ENCODE results near the gene C14orf180. TPM values are rescaled to one million over a fixed set of nuclear protein-coding genes. Genes with fewer than 3 reads are reported as not detected.

The C14orf180 gene
- total and polyA plus RNA-seq, 2 donors = 0.18 to 0.42 TPM

DNA sequence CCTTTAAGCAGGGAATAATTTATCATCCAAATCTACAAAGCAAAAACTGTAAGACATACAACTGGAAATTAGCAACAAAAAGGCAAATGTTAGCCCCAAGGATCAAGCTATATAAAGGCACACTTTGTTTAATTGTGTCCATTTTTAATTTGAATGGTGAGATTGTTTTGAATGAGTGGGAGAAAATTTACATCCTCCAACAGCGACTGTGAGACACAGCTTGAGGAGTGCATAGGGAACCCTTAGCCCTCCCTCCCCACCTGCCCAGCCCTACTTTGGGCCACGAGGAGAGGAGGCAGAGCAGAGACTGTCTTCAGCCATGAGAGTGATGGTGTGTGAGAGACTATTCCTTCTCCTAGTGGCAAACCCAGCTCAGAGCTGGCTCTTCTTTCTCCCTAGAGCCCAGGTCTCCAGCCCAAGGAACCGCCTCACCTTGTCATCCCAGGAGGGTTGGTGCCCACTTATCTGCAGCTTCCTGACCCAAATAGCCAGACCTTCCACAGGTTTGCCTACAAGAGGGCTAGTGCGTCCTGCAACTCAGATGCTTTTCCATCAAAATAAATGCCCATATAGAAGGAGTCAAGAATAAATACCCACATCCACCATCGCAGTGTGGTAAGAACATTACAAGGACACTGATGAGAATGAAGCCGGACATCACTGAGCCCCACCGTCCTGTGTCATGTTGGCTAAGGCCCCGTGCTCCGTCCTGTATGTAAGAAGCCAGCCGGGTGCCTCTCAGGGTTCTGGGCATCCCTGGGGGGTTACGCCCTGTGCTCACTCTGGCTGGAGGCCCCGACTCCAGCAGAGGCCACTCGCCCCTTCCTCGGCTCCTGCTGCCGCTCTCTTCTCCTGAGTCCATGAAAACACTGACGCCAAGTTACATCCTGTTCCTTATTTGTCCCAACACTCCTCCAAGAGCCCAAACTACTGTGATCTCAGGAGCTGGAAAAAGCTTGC, 36.4 kb upstream of the C14orf180 start:
- Histone ChIP-seq H3K4me1 (ENCODE audit: control insufficient read depth in 2 of 2, insufficient read depth in 2 of 2, low read length in 2 of 2) (no peaks in the 10 kb centered on the region), H3K36me3 (ENCODE audit: control insufficient read depth in 2 of 2, insufficient read depth in 2 of 2, low read length in 1 of 2) (no peaks in the 10 kb centered on the region), H3K27ac (ENCODE audit: low read depth in 1 of 2, low read length in 1 of 2) (no peak overlapping the region), H3K4me3 (ENCODE audit: low read length in 2 of 2) (no peak overlapping the region), H3K9me3 (ENCODE audit: control insufficient read depth in 2 of 2, insufficient read depth in 1 of 2, low read length in 1 of 2) (no peaks in the 10 kb centered on the region), H3K27me3 (ENCODE audit: control insufficient read depth in 2 of 2, insufficient read depth in 1 of 2, low read length in 1 of 2) (peaks cover 0 to 7% of the 10 kb centered on the region in 2 donors)
- DNase-seq (ENCODE audit: low read depth in 6 of 9, low spot score in 9 of 9) = no peak
- 87% methylated on average over 16 of the region's 16 CpGs for WGBS

DNA sequence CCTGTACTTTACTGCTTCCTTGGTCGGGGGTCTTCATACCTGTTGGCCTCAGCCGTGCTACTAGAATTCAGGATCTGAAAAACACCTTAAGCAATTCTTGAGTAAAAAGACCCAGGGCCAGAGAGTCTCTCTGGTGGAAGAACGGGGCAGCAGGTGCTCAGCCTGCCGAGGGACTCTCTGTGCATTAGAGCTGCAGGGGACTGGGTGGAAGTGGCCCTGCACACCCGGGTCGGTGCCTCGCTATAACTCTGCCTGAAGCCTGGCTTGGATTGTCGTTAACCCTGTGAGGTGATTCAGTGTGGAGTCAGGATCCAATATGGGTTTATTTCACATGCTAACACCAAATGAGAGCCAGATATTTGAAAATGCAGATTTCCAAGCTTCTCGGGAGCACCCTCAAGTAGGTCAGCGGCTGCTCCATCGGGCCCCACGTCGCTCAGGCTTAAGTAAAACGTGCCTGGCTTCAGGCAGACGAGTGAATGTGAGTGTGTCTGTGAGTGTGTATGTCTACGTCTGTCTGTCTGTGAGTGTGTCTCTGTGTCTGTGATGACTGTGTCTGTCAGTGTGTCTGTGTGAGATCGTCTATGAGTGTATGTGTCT, 35.1 kb upstream of the C14orf180 start:
- Histone ChIP-seq H3K27ac (ENCODE audit: low read depth in 1 of 2, low read length in 1 of 2) (no peak overlapping the region), H3K4me3 (ENCODE audit: low read length in 2 of 2) (no peak overlapping the region), H3K9me3 (ENCODE audit: control insufficient read depth in 2 of 2, insufficient read depth in 1 of 2, low read length in 1 of 2) (no peaks in the 10 kb centered on the region), H3K27me3 (ENCODE audit: control insufficient read depth in 2 of 2, insufficient read depth in 1 of 2, low read length in 1 of 2) (peaks cover 0 to 7% of the 10 kb centered on the region in 2 donors), H3K36me3 (ENCODE audit: control insufficient read depth in 2 of 2, insufficient read depth in 2 of 2, low read length in 1 of 2) (no peaks in the 10 kb centered on the region), H3K4me1 (ENCODE audit: control insufficient read depth in 2 of 2, insufficient read depth in 2 of 2, low read length in 2 of 2) (no peaks in the 10 kb centered on the region)
- no peak for DNase-seq (ENCODE audit: low read depth in 6 of 9, low spot score in 9 of 9)
- WGBS = 72% methylated on average over 17 of the region's 17 CpGs

DNA sequence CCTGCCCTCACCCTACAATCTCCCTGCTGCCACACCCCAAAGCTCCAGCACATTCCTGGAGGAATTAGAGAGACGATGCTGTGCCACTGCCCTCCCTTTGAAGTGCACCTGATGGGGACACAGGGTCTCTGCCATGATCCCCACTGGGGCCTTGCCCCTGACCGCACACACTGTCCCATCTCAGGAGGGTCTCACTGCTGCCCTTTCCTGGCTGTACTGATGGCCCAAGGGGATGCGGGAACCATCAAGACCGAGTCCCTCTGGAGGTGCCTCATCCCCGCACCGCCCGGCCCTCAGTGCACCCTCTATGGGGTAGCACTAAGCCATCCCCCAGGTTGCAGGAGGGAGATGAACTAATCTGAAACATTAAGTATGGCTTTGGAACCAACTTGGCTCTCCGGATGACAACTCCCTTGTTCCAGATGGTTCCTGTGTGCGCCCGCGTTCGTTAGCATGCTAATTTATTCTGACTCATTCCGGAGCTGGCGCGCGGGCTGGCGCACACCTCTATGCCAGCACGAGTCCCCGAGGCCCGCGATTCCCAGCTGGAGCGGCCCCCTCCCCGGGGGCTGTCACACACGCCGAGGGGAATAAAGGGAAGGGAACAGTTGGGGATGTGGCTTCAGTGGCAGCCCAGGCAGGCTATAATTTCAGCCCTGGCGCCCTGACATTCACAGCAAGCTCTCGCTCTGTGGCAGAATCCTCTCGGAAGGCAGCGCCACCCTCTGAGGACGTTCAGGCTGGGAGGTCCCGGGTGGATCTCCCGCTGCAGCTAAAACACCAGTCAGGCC, 34.2 kb upstream of the C14orf180 start:
- Histone ChIP-seq H3K27ac (ENCODE audit: low read depth in 1 of 2, low read length in 1 of 2) (no peak overlapping the region), H3K9me3 (ENCODE audit: control insufficient read depth in 2 of 2, insufficient read depth in 1 of 2, low read length in 1 of 2) (no peaks in the 10 kb centered on the region), H3K4me3 (ENCODE audit: low read length in 2 of 2) (no peak overlapping the region), H3K4me1 (ENCODE audit: control insufficient read depth in 2 of 2, insufficient read depth in 2 of 2, low read length in 2 of 2) (no peaks in the 10 kb centered on the region), H3K36me3 (ENCODE audit: control insufficient read depth in 2 of 2, insufficient read depth in 2 of 2, low read length in 1 of 2) (no peaks in the 10 kb centered on the region), H3K27me3 (ENCODE audit: control insufficient read depth in 2 of 2, insufficient read depth in 1 of 2, low read length in 1 of 2) (peaks cover 0 to 7% of the 10 kb centered on the region in 2 donors)
- 75% methylated on average over 32 of the region's 32 CpGs for WGBS
- no peak for DNase-seq (ENCODE audit: low read depth in 6 of 9, low spot score in 9 of 9)

GRCh38 chr14:104545942-104546501, 33.5 kb upstream of the C14orf180 start:
- DNase-seq (ENCODE audit: low read depth in 6 of 9, low spot score in 9 of 9) = no peak
- WGBS = 58% methylated on average over 24 of the region's 24 CpGs
- no peaks in the 10 kb centered on the region for H3K9me3 ChIP-seq (ENCODE audit: control insufficient read depth in 2 of 2, insufficient read depth in 1 of 2, low read length in 1 of 2)
- no peaks in the 10 kb centered on the region for H3K36me3 ChIP-seq (ENCODE audit: control insufficient read depth in 2 of 2, insufficient read depth in 2 of 2, low read length in 1 of 2)
- no peak overlapping the region for H3K4me3 ChIP-seq (ENCODE audit: low read length in 2 of 2)
- peaks cover 0 to 7% of the 10 kb centered on the region in 2 donors for H3K27me3 ChIP-seq (ENCODE audit: control insufficient read depth in 2 of 2, insufficient read depth in 1 of 2, low read length in 1 of 2)
- H3K4me1 ChIP-seq (ENCODE audit: control insufficient read depth in 2 of 2, insufficient read depth in 2 of 2, low read length in 2 of 2) = no peaks in the 10 kb centered on the region
- no peak overlapping the region for H3K27ac ChIP-seq (ENCODE audit: low read depth in 1 of 2, low read length in 1 of 2)

DNA sequence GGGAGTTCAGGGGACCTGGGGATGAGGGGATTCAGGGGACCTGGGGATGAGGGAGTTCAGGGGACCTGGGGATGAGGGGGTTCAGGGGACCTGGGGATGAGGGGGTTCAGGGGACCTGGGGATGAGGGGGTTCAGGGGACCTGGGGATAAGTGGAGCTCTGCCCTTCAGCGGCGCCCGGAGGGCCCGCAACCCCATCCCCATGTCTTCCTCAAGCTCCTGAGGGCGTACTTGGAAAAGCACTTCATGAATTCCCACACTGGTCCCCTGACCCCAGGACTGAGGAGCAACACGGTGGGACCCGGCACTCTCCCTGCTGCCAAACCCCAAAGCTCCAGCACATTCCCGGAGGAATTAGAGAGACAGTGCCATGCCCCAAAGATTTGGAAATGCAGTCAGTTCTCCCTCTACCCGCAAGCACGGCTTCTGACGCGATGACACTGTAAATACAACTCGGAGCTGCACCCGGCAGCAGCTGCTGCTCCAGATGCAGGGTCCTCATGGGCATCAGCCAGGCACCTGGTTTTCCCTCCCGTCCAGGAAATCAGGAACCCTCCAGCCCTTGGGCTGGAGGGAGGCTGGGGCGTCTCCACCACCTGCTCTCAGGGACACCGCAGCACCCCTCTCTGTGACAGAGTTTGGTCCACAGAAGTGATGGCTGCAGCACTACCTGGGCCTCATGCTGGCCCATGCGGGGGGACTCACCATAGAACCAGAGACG, 32.8 kb upstream of the C14orf180 start:
- 89% methylated on average over 19 of the region's 19 CpGs for WGBS
- H3K4me1 ChIP-seq (ENCODE audit: control insufficient read depth in 2 of 2, insufficient read depth in 2 of 2, low read length in 2 of 2) = no peaks in the 10 kb centered on the region
- H3K27me3 ChIP-seq (ENCODE audit: control insufficient read depth in 2 of 2, insufficient read depth in 1 of 2, low read length in 1 of 2) = peaks cover 0 to 7% of the 10 kb centered on the region in 2 donors
- no peaks in the 10 kb centered on the region for H3K36me3 ChIP-seq (ENCODE audit: control insufficient read depth in 2 of 2, insufficient read depth in 2 of 2, low read length in 1 of 2)
- no peak overlapping the region for H3K27ac ChIP-seq (ENCODE audit: low read depth in 1 of 2, low read length in 1 of 2)
- H3K4me3 ChIP-seq (ENCODE audit: low read length in 2 of 2) = no peak overlapping the region
- DNase-seq (ENCODE audit: low read depth in 6 of 9, low spot score in 9 of 9) = no peak
- H3K9me3 ChIP-seq (ENCODE audit: control insufficient read depth in 2 of 2, insufficient read depth in 1 of 2, low read length in 1 of 2) = no peaks in the 10 kb centered on the region

- DNase-seq (ENCODE audit: low read depth in 6 of 9, low spot score in 9 of 9) = no peak
- H3K9me3 ChIP-seq (ENCODE audit: control insufficient read depth in 2 of 2, insufficient read depth in 1 of 2, low read length in 1 of 2) = no peaks in the 10 kb centered on the region
These were observed 32.1 kb upstream of the C14orf180 start for GRCh38 chr14:104547310-104547997.

GRCh38 chr14:104547998-104548700, 31.4 kb upstream of the C14orf180 start:
- Histone ChIP-seq H3K4me1 (ENCODE audit: control insufficient read depth in 2 of 2, insufficient read depth in 2 of 2, low read length in 2 of 2) (no peaks in the 10 kb centered on the region), H3K27ac (ENCODE audit: low read depth in 1 of 2, low read length in 1 of 2) (no peak overlapping the region), H3K9me3 (ENCODE audit: control insufficient read depth in 2 of 2, insufficient read depth in 1 of 2, low read length in 1 of 2) (no peaks in the 10 kb centered on the region), H3K36me3 (ENCODE audit: control insufficient read depth in 2 of 2, insufficient read depth in 2 of 2, low read length in 1 of 2) (no peaks in the 10 kb centered on the region), H3K27me3 (ENCODE audit: control insufficient read depth in 2 of 2, insufficient read depth in 1 of 2, low read length in 1 of 2) (peaks cover 0 to 5% of the 10 kb centered on the region in 2 donors), H3K4me3 (ENCODE audit: low read length in 2 of 2) (no peak overlapping the region)
- no peak for DNase-seq (ENCODE audit: low read depth in 6 of 9, low spot score in 9 of 9)
- WGBS = 84% methylated on average over 14 of the region's 14 CpGs

More at GRCh38 chr14:104547310-104547997, 32.1 kb upstream of the C14orf180 start:
- H3K27ac ChIP-seq (ENCODE audit: low read depth in 1 of 2, low read length in 1 of 2) = no peak overlapping the region
- peaks cover 0 to 7% of the 10 kb centered on the region in 2 donors for H3K27me3 ChIP-seq (ENCODE audit: control insufficient read depth in 2 of 2, insufficient read depth in 1 of 2, low read length in 1 of 2)
- no peaks in the 10 kb centered on the region for H3K4me1 ChIP-seq (ENCODE audit: control insufficient read depth in 2 of 2, insufficient read depth in 2 of 2, low read length in 2 of 2)
- H3K36me3 ChIP-seq (ENCODE audit: control insufficient read depth in 2 of 2, insufficient read depth in 2 of 2, low read length in 1 of 2) = no peaks in the 10 kb centered on the region
- WGBS = 90% methylated on average over 18 of the region's 18 CpGs
- H3K4me3 ChIP-seq (ENCODE audit: low read length in 2 of 2) = no peak overlapping the region

Measured in thymus (tissue), 11 donors.